PC-3 (cell line): ENCODE data around the gene FLNB. TPM values are rescaled to one million over a fixed set of nuclear protein-coding genes. Genes with fewer than 3 reads are reported as not detected.
"Not testable (repeated sequence)": the region's sequence is repeated elsewhere in the genome, so short reads cannot be mapped to it uniquely, and the experiment has no call there.

Experiments
- ATAC-seq: fragments of 200-7000 bp; cut with Tn5 transposase; 2 replicates; pipeline ENCODE4 v1.9.1; 2020; ENCODE audit warnings: mild to moderate bottlenecking, moderate library complexity
- BruUV-seq: library from RNA; stranded (reverse); fragments of 400-500 nt; replicated peaks from 2 replicates; lab custom pipeline; 2021; lab: Mats Ljungman, UMichigan
- CTCF ChIA-PET: fragments of 300-600 bp; sonication (Branson Sonifier 250); formaldehyde crosslinking; loops from one replicate; lab custom pipeline; 2022; ENCODE audit warnings: antibody characterized with exemption; lab: Charles Lee
- POLR2A ChIA-PET: fragments of 300-600 bp; sonication (Branson Sonifier 250); formaldehyde crosslinking; loops from one replicate; lab custom pipeline; 2022; ENCODE audit warnings: antibody characterized with exemption; ENCODE audit not compliant: unreplicated experiment; lab: Charles Lee
- DNase-seq: peaks from one replicate; pipeline ENCODE4 v3.0.0-alpha.2; 2015
- H2AFZ ChIP-seq: fragments of 300-600 bp; sonication (generic); 2 replicates; pipeline ENCODE4 v1.6.0; 2016; ENCODE audit warnings: antibody characterized with exemption, low read length
- H3F3A ChIP-seq: fragments of 300-600 bp; sonication (generic); one replicate; pipeline ENCODE4 v1.6.0; 2017; ENCODE audit warnings: antibody characterized with exemption, low read length, control low read depth, mild to moderate bottlenecking; ENCODE audit not compliant: unreplicated experiment
- H3K27ac ChIP-seq: fragments of 300-600 bp; sonication (generic); 2 replicates; pipeline ENCODE4 v1.5.1; 2016; ENCODE audit warnings: mild to moderate bottlenecking, low read length
- H3K27me3 ChIP-seq: fragments of 300-600 bp; sonication (generic); 2 replicates; pipeline ENCODE4 v1.6.1; 2016; ENCODE audit warnings: low read length, mixed read lengths
- H3K36me3 ChIP-seq: fragments of 300-600 bp; sonication (generic); 2 replicates; pipeline ENCODE4 v1.6.1; 2016; ENCODE audit warnings: low read depth, mixed run types, low read length, mixed read lengths
- H3K4me1 ChIP-seq: fragments of 300-600 bp; sonication (generic); 2 replicates; pipeline ENCODE4 v1.5.1; 2016; ENCODE audit warnings: low read length; ENCODE audit not compliant: insufficient read depth
- H3K4me2 ChIP-seq: fragments of 300-600 bp; sonication (generic); 2 replicates; pipeline ENCODE4 v1.6.0; 2016; ENCODE audit warnings: low read length
- H3K4me3 ChIP-seq: fragments of 300-600 bp; sonication (generic); 2 replicates; pipeline ENCODE4 v1.5.1; 2016; ENCODE audit warnings: mild to moderate bottlenecking, low read length, mixed read lengths
- H3K79me2 ChIP-seq: fragments of 300-600 bp; sonication (generic); 2 replicates; pipeline ENCODE4 v1.6.1; 2017; ENCODE audit warnings: low read length, mixed read lengths
- H3K9ac ChIP-seq: fragments of 300-600 bp; sonication (generic); 2 replicates; pipeline ENCODE4 v1.6.0; 2016; ENCODE audit warnings: mild to moderate bottlenecking, low read length
- H3K9me2 ChIP-seq: fragments of 300-600 bp; sonication (generic); replicated peaks from 2 replicates; pipeline ENCODE4 v1.6.1; 2016; ENCODE audit warnings: mixed run types, low read length, mixed read lengths
- H3K9me3 ChIP-seq: fragments of 300-600 bp; sonication (generic); 2 replicates; pipeline ENCODE4 v1.6.1; 2016; ENCODE audit warnings: low read length, mixed read lengths
- H4K20me1 ChIP-seq: fragments of 300-600 bp; sonication (generic); 2 replicates; pipeline ENCODE4 v1.6.1; 2016; ENCODE audit warnings: low read length, mixed read lengths
- CTCF ChIP-seq: fragments of 300-600 bp; sonication (generic); conservative IDR thresholded peaks from 2 replicates; pipeline ENCODE4 v1.5.1; 2017; ENCODE audit warnings: antibody characterized with exemption, low read depth, mild to moderate bottlenecking, low read length
- EZH2 ChIP-seq: fragments of 300-600 bp; sonication (generic); IDR thresholded peaks from one replicate; pipeline ENCODE4 v1.6.1; 2017; ENCODE audit warnings: antibody characterized with exemption, mild to moderate bottlenecking, low read length; ENCODE audit not compliant: unreplicated experiment
- EZH2phosphoT487 ChIP-seq: fragments of 300-600 bp; sonication (generic); IDR thresholded peaks from 2 replicates; pipeline ENCODE4 v1.6.1; 2018; ENCODE audit warnings: mild to moderate bottlenecking, antibody characterized with exemption, low read length, borderline replicate concordance
- intact Hi-C: fragments of 100-400 bp; cut with micrococcal nuclease; formaldehyde crosslinking; loops from 2 replicates; pipeline ENCODE4 v1.9.0; 2023
- total RNA-seq: library from RNA; depleted of rRNA; stranded (reverse); fragments of >200 nt; gene quantifications from 2 replicates; pipeline ENCODE4 v1.2.3, GENCODE V29; 2014

FLNB gene
- total RNA-seq, 1 experiment from 2014 or later: 505 TPM

GRCh38 chr3:58200846-58201355 is 192.7 kb downstream of the FLNB start:
- DNase-seq (no peak), ATAC-seq (no peak)
- no TSS peak for BruUV-seq
- CTCF ChIA-PET: no interaction called here
- H3K79me2 ChIP-seq: no peaks in the 10 kb centered on the region
- no peak overlapping the region for H2AFZ ChIP-seq
- H3K9me3 ChIP-seq: no peaks in the 10 kb centered on the region
- no peak overlapping the region for H3K4me3 ChIP-seq
- H4K20me1 ChIP-seq: no peaks in the 10 kb centered on the region
- no peaks in the 10 kb centered on the region for H3K36me3 ChIP-seq
- POLR2A ChIA-PET: no interaction called here
- H3K9ac ChIP-seq: no peak overlapping the region
- H3F3A ChIP-seq: no peaks in the 10 kb centered on the region
- TF ChIP-seq EZH2phosphoT487 (no peak), EZH2 (no peak), CTCF (no peak)
- no peaks in the 10 kb centered on the region for H3K9me2 ChIP-seq
- H3K4me1 ChIP-seq: peaks cover 17% of the 10 kb centered on the region
- intact Hi-C loops: no loop called here
- no peak overlapping the region for H3K4me2 ChIP-seq
- no peaks in the 10 kb centered on the region for H3K27me3 ChIP-seq
- H3K27ac ChIP-seq: no peak overlapping the region

- H3K4me3 ChIP-seq, H4K20me1 ChIP-seq, H3K79me2 ChIP-seq, H2AFZ ChIP-seq, H3K4me2 ChIP-seq, H3K9ac ChIP-seq, H3K9me3 ChIP-seq, H3K36me3 ChIP-seq, DNase-seq, BruUV-seq, H3K9me2 ChIP-seq, POLR2A ChIA-PET, ATAC-seq, intact Hi-C loops, H3K27me3 ChIP-seq, H3K27ac ChIP-seq, H3F3A ChIP-seq, CTCF ChIA-PET: not testable (repeated sequence)
- H3K4me1 ChIP-seq: peaks cover 23% of the 10 kb centered on the region
These were observed 193.2 kb downstream of the FLNB start for GRCh38 chr3:58201451-58201850.

GRCh38 chr3:58202917-58203360 is 194.7 kb downstream of the FLNB start:
- POLR2A ChIA-PET: no interaction called here
- Histone ChIP-seq H3K36me3 (no peaks in the 10 kb centered on the region), H3K4me3 (no peak overlapping the region), H3K4me2 (no peak overlapping the region), H3K9me3 (no peaks in the 10 kb centered on the region), H2AFZ (no peak overlapping the region), H3K27ac (no peak overlapping the region), H3F3A (no peaks in the 10 kb centered on the region), H3K27me3 (no peaks in the 10 kb centered on the region), H4K20me1 (no peaks in the 10 kb centered on the region), H3K4me1 (peaks cover 35% of the 10 kb centered on the region), H3K9me2 (no peaks in the 10 kb centered on the region), H3K9ac (no peak overlapping the region), H3K79me2 (no peaks in the 10 kb centered on the region)
- ATAC-seq: no peak
- intact Hi-C loops: no loop called here
- no peak for TF ChIP-seq EZH2phosphoT487
- TF ChIP-seq CTCF: no peak
- TF ChIP-seq EZH2: no peak
- CTCF ChIA-PET: interaction anchor here (0.6 kb wide), 1 partner anchor 17 kb away, joined by 3 read pairs; no protein-coding TSS in a partner anchor
- no peak for DNase-seq
- BruUV-seq: no TSS peak
